Right renal cortex interstitium (tissue), 3 donors: ENCODE results near the gene CACNA1C. TPM values are rescaled to one million over a fixed set of nuclear protein-coding genes. Genes with fewer than 3 reads are reported as not detected.

Experiments
- DNase-seq, 3 donors: peaks; one replicate each; pipeline ENCODE4 v3.0.0-alpha.2; 2013; ENCODE audit warnings: low read depth in 3 of 3, low spot score in 2 of 3
- polyA plus RNA-seq, 3 donors: library from polyadenylated mRNA; unstranded; fragments of 120-200 nt; gene quantifications; one replicate each; pipeline ENCODE4 v1.2.1, GENCODE V29; 2013; ENCODE audit not compliant: insufficient read length in 3 of 3

CACNA1C gene
- polyA plus RNA-seq, 3 donors, result 5.7 to 6.4 (median 5.8) TPM

DNA sequence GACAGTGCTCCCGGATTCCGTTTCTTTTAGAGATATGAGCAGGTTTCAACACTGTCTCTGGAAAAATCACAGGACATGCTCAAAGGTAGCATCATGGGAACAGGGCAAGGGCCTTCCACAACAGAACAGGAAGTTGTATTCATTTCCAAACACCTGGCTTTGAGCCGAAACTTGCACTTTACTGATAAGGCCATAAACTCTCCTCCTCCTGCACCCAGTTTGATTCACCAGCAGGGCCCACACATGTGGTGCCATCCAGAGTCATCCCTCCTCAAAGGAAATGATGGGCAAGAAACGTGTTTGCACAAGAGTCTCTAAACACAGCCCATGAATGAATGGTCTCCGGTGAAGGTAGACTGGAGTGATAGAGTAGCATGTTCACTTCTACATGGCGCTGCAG lies 473.6 kb downstream of the CACNA1C start:
- no peak for DNase-seq

DNA sequence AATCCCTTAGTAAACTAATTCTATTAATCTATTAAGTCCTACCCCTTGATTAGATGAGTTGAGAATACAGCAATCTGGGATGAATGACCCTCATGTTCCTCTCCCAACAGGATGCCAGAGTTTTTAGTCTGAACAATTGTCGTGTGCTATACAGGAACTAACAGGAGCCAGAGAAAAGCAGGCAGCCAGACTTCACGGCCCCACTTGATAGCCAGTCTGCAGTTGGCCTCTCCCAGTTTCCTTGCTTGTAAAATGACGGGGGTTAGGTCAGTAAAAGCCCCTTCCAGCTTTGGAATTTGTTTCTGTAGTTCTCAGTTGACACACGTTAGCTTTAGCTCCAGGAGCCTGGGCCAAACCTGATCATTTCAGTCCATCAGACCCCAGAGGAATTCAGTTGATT lies 475.2 kb downstream of the CACNA1C start:
- DNase-seq, result no peak

DNA sequence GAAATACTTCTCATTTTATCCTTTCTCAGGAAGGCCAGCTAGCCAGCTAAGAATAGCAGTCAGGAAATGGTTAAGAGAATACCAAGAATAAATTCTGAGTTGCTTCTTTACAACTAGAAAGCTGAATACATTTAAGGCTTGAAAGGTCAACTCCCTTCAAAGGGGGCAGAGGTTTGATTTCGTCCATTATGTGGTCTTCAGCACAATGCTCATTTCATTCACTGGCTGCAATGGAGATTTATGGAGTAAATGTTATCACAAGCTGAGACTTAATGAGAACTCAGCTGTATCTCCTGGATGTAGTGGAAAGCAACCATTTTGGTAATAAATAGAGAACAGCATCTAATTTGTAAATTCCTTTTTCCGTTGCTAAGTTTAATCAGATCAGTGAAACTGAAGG lies 477.0 kb downstream of the CACNA1C start:
- no peak for DNase-seq

DNA sequence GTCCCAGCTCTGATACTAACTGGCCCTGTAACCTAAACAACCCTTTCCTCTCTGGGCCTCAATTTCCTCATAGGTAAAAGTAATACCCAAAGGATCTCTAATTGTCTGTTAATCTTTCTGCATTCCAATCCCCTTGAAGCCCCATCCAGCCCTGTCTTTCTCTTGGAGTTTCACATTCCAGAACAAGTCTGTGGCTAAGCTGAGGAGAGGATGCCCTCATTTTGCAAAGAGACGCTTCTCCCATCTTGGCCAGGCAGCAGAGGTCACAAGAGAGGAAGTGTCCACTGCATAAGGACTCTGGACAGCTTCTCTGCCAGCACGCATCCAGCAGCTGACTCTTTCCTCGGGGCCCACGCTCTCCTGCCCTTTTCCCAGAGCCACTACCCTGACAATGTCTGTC lies 478.6 kb downstream of the CACNA1C start:
- no peak for DNase-seq

DNA sequence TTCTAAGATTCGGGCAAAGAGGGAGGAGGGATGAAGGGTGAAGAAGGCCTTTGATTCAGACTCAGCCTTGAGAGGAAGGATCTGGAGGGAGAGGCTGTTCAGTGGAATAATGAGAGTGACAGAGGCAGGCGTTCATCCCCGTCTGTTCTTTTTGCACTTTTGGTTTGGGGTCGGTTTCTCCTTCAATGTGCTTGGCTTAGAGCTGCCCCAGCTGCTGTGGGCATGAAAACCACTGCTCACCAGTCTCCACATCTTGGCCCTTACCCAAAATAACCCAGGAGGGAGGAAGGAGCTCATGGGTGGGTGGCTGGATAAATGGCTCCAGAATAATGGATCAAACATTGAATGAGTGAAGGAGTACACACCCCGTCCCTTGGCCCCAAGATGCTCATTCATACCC lies 480.2 kb downstream of the CACNA1C start:
- no peak for DNase-seq

DNA sequence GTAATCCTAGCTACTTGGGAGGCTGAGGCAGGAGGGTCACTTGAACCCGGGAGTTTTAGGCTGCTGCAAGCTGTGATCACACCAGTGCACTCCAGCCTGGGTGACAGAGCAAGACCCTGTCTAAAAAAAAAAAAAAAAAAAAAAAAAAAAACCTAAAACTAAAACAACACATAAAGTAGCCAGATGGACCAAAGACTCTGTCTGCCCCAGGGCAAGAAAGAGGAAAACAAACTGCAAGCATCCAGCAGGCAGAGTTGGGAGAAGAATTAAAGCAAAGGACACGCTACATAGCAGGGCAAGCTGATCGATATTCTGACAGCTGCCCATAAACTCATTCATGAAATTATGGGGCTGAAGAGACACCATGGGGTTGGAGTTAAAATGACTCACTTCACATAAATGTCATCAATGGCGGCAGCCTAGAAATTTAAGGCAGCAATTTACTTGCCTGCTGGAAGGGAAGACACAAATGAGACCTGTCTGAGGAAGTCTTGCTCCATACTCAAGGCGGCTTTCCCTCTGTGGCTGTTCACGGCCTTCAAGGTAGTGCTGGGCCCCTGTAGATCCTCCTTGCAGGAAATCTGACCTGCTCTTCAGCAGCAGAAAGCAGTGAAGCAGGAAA lies 482.9 kb downstream of the CACNA1C start:
- DNase-seq, result no peak

DNA sequence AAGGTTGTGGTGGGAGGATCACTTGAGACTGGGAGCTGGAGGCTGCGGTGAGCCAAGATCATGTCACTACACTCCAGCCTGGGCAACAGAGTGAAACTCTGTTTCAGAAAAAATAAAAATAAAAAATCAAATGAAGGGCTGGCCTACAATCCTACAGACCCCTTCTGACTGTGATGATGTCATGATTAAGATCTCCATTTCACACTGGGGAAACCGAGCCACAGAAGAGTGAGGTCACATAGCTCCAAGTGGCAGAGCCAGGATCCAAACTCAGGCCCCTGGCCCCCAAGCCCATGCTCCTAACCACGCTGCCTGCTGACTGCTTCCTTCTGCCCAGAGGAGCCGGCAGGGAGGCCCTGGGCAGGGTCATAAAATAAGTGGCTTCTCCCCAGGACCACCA lies 483.9 kb downstream of the CACNA1C start:
- no peak for DNase-seq

DNA sequence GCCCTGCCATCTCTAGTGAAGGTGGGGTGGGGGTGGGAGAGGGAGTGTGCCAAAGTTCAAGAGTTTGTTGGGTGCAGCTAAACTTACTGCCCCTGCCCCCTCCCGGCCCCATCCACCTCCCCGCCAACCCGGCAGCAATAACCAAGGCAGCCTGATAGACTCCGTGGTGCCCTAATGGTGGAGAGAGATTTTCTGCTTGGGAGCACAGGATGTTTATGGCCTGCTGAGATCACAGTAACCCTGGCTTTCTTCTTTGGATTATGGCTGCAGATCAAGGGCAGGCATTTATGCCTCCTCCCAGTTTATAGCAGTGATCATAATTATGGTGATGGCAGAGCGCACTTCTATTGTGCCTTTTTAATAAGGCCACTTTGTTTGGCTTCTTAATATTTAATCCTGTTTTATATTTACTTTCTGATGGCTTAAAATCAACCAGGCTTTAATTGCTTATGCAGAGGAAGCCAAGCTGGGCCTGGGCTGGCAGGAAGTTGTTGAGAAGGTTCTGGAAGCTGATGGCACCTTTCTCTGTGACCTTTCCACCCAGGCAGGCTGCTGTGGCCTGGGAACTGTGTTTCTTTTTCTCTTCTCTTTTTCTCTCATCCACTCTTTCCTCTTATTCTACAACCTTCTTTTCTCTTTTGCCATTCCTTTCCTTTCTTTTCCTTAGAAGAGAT lies 485.2 kb downstream of the CACNA1C start:
- no peak for DNase-seq

DNA sequence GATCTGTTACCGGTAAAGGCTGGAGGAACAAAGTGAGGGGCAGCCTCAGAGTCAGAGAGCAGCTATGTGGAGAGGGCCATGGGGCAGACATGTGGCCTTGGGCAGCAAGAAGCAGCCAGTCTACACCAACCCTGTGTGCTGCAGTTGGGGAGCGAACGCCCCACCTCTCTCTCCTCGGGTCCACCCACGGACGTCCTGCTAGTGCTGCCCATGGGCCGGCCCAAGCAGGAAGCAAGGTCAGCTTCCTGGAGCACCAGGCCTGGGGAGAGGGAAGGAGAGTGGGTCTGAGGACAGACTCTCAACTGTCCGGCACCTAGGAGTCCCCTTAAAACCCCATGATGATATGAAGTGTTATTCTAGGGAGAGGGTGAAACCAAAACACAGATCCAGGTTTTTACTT lies 487.2 kb downstream of the CACNA1C start:
- no peak for DNase-seq

DNA sequence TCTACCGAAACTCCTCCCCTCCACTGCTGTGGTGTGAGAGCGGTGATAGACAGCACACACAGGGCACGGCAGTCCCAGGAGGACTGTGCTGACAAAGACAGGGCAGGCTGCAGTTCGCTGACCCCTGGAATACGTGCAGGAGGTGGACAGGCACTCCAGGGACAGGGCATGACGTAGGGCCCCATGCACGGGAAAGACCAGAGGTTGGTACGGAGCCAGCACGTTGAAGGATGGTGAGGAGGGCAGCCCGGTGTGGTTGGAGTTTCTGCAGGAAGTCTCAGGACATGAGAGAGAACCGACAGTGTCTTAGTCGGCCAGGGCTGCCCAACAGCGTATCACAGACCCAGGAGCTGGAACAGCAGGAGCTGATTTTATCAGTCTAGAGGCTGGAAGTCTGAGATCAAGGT lies 487.8 kb downstream of the CACNA1C start:
- DNase-seq, result no peak

DNA sequence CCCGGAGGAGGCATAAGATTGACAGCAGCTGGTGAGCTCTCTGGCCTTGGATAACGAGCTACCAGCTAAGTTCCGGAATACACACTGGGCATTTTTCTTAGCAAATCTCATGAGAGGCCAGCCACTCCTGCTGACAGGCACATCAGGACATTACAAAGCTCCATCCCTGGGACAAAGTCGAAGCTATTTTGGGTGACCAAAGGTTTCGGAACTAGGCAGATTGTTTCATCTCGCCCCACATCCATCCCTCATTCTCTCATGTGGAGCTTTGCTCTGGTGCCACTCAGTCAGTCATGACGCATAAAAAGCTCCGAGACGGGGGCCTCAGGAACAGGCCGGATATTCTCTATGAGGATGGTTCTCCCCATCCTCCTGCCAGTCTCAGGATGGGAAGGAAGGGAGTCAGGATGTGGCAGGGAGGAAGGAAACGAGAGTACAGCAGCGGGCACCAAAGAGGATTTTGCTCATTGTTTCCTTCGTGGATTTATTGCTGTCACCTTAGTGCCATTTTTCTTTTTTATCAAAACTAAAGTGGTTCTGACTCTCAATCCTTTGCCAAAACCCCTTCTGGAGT lies 488.9 kb downstream of the CACNA1C start:
- no peak for DNase-seq

DNA sequence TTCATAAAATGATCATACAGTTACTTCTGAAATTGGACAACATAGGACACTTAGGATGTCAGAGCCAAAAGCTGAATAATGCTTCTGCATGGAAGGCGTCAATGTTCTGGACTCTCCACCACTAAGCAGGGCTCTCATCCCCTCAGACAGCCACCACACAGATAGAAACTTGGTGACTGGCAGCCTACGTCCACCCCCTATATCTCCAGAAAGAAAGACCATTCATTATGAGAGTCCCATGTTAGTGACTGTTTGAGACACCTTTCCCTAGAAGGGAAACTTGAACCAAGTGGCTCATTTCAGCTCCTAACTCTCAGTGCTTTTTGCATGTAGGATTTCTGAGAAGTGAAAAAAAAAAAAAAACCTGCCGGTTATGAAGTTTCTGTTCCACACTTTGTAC lies 491.0 kb downstream of the CACNA1C start:
- DNase-seq, result no peak

DNA sequence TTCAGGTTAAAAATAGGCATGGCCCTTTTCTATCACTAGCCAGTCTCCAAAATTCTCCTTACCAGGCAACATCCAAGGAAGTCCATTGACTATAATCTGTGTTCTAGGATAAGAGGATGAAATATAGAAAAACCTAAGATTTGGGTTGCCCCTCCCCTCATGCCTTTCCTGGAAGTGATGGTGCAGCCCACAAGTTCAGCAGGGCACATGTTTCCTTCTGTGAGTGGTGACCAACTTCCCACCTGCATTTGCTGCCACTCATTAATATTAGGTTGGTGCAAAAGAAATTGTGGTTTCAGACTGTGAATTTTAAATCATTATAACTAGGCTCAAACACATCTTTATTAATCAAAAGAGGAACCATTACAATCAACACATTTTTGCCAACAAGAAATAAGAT lies 491.4 kb downstream of the CACNA1C start:
- no peak for DNase-seq

DNA sequence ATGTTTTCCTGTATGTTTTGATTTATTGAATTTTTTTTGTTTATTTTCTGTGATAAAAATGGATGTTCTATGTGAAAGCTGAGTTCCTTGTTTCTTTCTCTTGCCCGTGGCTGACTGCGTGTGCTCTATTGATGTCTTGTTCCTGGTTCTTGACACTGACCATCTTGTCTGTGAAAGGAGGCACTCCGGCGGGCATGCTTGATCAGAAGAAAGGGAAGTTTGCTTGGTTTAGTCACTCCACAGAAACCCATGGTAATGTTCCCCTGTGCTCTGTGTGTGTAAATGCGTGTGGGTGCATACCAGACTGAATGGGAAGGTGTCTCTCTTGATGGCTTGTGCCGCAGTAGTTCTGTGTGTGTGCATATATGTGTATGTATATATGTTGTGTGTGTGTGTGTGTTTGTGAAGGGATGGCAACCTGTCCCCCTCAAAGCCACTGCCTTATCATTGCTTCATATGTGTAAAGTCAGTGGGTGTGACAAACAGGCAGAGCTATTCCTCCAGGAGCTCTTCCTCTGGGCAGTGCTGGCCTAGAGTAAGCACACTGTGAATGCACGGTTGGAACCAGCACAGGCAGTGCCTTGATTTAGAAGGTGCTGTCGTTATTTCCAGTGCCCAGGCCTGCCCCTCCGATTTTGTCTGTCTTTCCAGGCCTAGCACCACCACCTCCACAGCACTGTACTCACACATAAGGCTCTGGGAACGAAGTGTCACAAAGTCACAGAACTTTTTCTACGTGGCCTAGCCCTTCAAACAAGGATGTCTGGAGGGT lies 494.7 kb downstream of the CACNA1C start:
- DNase-seq, result no peak

DNA sequence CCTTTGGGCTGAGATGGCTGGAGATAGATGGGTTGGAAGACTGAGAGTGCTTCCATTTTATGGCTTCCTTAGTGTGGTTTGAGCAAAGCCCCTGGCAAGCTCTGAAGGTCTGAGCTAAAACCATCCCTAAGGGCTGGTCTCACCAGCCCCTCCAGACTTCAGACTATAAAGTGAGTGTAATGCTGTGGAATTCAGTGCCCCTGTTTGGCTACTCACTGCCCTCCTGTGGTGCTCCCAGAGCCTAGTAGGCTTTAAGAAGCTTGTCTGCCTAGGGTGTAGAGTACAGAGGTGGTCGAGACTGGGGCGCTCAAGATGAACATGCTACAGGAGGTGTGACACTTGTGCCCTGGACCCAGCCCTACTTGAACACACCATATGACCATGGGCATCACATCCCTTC lies 495.3 kb downstream of the CACNA1C start:
- DNase-seq, result no peak

DNA sequence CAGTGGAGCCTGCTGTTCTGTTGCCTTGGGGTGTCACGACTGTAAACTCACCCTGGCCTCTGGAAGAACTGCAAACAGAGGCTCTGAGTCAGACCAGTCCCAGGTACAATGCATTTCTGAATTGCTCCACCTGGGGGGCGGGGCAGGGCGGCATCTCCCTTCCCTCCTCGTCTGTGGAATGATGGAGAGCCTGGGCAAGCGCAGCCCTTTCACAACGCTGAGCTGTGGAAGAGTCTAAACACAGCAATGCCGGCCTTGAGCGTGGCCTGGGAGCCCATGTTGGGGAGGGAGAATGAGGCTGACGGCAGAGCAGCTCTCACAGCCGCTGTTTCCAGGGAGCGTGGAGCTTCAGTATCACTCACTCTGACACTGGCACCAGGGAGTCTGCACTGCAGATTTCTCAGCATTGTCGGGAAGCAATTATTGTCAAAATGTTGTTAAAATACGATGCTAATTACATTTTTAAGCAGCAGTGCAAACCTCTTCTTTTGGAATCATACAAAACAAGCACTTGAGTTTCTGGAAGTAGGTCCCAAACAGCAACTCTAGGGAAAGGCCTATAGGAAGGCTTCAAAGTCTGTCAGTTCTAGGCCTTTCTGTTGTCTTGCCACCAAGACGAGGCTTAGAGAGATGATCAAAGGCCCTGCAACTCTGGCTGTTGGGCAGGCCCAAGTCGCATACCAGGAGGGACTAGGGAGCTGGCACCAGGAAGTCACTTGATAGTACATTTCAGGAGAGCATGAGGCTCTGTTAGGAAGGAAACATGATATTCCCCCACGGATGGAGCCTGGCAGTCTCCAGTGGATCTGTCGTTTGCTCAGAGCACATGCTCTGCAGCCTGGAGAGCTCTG lies 498.0 kb downstream of the CACNA1C start:
- no peak for DNase-seq

DNA sequence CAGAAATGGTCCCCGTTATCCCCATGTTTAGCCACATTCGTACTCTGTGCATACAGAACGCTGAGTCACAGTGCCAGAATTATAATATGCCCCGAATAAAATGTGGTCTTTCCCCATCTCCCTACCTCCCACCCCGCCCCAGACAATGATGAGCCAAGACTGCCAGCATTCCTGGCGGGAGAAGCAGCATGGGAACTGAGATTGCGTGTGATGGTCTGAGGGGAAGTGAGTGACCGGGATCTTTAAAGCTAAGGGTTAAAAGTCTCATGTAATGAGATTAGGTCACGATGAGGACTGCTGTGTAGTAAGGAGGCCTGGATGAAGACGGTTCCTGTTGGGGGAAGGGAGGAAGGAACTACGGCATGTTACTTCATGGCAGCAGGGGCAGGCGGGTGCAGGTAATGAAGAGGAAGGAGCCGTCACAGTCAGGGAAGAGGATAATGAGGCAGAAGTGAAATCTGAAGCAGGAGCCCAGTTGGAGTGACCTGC lies 498.7 kb downstream of the CACNA1C start:
- no peak for DNase-seq

DNA sequence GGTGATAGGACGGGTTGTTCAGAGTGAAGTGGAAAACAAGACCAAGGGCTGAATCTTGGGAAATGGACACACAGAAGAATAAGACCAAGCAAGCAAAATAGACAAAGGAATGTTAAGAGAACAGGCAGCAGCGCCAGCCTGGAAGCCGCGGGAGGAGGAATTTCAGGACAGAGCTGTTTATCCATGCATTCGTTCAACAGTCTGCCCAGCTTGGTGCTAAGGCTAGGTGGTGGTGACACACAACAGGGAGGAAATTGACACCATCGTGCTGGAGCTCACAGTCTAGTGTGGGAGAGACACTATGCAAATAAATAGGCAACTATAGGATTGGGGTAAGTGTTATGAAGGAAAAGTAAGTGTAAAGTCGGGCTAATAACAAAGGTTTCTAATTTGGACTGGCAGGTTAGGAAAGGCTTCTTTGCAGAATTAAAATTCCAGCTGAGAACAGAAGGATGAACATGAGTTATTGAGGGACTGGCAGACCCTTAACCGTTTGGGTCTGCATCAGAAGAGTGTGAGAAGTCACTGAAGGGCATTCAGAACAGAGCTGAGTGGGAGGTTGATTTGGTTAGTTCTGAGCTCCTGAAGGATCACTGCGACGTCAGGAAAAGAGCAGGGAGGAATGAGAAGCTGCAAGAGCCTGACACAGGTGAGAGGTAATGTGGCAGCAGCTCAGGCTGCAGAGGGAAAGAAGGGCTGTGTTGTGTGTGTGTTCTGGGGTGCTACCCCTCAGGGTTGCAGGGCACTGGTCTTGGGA lies 499.4 kb downstream of the CACNA1C start:
- DNase-seq, result no peak

DNA sequence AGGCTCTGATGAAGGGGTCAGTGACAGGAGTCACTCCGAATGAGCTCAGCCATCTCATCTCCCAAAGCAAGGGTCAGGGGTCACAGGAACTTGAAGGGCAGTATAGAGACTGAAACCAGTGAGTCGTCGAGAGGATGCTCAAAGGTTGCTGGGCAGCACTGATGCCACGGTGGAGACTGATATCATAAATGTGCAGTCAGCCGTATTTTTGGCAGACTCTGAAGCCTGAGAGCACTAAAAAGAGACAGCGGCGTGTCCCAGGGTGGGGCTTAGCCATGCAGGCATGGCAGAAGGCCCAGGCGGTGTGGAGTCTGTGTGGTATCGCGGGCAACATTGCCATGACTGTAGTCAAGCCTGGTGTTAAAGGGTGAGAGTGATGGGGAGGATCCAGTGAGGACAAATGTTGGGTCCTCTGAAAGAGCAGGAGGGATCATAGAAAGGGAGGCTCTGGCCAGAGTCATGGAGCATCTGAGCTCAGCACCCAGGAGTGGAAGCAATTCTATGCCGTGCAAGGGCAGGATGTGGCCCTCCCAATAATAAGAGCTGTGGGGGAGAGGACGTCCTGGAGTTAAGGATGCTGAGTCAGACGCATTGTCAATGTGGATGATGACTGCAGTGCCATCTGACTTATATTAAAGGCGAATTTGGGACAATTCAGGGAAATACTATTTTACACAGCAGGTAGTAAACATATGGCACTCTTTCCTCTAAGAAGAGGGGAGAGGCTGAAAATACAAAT lies 500.8 kb downstream of the CACNA1C start:
- no peak for DNase-seq
